HTR-8/SVneo (cell line): ENCODE data around the gene OPTN.
"Not testable (repeated sequence)": the region's sequence is repeated elsewhere in the genome, so short reads cannot be mapped to it uniquely, and the experiment has no call there.

Experiments used
- DNase-seq: peaks from one replicate; pipeline ENCODE4 v3.0.0; 2011; ENCODE audit warnings: low spot score, mixed read lengths; ENCODE audit not compliant: insufficient read length
- FAIRE-seq: peaks from 2 replicates; lab custom pipeline; 2011; peaks lifted over from hg19 to GRCh38; lab: Jason Lieb, UNC

OPTN gene

DNA sequence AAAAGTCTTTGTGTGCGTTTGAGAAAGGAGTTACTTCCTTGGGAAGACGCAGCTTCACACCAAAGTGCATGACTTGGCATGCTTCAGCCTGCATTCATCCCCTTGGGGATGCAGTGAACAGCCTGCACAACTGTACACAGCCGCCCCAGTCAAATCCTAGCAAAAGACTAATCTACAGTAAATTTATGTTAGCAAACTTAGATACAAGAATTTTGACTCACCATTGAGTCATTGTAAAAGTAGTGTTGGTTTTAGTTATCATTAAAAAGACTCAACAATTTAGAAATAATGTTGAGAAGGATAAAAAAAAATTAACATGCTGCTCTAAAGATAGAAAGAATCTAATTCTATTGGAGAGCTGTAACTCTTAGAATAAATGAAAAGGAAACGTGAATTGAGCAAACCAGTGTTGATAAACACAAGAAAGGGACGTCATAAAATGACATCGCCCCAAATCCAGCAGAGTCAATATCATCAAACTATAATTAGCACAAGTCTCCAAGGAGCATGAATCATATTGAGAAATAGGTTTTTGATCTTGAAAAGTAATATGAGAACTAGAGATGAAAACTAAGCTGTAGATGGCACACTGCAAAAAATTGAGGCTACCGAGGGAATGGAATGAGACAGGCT, 11.9 kb upstream of the OPTN start:
- no peak for FAIRE-seq
- DNase-seq = no peak

DNA sequence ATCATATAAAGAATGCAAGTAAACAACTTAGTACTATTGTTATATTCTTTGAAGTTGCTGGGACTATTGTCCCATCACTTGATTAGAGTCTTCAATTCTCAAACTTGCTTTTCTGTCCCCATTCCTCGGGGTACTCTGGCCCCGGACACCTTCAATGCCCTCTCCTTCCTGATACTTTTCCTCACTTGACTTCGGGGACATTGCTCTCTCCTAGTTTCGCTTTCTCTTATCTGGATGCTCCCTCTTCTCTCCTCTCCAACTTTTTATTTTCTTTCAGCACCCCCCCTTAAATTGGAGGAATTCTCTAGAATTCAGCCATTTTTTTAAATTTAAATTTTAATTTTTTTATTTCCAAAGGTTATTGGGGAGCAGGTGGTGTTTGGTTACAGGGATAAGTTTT, 10.6 kb upstream of the OPTN start:
- no peak for DNase-seq
- no peak for FAIRE-seq

DNA sequence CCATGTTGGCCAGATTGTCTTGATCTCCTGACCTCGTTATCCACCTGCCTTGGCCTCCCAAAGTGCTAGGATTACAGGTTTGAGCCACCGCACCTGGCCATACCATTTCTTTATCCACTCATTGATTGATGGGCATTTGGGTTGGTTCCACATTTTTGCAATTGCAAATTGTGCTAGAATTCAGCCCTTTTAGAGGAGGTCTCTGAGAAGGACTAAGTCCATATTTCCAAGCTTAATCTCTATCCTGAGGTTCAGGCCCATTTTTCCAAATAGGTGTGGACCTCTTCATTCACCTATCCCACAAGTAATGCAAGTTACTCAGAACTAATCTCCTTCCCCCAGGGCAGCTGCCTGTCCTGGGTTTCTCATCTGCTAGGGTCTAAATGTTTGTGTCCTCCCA, 9.7 kb upstream of the OPTN start:
- no peak for DNase-seq
- FAIRE-seq = no peak

DNA sequence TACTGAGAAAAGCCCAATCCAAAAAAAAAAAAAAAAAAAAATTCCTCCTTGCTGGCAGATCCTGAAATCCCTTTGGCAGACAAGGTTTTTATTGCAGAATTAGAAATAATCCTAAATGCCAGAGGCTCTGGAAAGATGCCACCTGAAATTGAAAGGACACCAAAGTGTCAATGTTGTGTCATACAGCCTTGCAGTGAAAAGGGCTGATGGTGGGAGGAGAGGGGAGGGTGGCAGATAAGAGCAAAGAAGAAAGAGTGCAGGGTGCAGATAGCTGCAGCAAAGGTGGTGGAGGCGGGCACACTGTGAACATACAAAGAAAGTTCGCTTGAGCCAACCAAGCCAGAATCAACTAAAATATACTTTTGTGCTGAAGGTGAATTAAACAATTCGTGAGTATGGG, 8.2 kb upstream of the OPTN start:
- no peak for DNase-seq
- FAIRE-seq = no peak

DNA sequence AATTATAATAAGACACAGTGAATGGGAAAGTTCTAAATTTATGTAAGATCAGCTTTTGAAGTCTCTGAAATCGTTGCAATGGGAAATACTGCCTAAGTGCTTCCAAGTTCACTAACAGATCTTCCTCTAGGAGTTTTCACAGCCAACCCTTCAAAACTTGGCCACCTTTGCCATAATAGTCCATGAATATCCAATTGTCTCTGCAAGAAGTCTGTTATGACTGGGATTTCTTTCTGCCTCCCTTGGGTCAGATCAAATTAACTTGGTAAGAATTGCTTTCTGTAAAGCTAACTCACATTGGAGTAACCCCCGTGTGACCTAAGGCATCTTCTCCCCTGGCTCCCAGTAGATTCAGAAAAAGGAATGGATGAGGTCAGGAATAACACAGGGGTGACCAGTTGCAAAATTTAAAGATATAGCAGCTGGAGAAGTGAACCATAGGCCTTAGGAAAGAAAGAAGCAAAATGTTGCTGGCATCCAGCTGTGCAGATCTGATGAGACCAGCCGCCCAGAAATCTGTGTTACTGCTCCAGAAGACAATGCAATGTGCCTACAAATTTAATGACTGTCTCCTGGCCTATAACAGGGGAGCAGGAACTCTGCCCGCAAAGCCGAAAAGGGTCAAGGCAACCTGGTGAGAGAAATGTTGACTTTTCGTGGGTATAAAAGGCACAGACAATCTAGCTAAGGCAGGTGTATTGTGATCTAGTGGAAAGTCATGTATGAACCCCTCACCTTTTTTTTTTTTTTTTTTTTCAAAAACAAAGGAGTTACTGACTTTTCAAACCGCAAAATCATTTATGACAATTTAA, 7.5 kb upstream of the OPTN start:
- DNase-seq = no peak
- FAIRE-seq = no peak

DNA sequence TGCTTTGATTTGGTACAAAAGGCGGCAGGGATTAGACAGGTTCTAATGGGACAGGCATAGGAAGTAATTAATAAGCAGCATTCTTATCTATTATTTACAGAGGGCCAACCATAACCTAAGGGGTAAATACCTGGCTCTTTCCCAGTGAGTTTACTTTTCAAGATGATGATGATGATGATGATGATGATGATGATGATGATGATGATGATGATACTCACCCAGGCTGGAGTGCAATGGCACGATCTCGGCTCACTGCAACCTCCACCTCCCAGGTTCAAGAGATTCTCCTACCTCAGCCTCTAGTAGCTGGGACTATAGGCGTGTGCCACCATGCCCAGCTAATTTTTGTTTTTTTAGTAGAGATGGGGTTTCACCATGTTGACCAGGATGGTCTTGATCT, 5.9 kb upstream of the OPTN start:
- DNase-seq, FAIRE-seq: not testable (repeated sequence)

DNA sequence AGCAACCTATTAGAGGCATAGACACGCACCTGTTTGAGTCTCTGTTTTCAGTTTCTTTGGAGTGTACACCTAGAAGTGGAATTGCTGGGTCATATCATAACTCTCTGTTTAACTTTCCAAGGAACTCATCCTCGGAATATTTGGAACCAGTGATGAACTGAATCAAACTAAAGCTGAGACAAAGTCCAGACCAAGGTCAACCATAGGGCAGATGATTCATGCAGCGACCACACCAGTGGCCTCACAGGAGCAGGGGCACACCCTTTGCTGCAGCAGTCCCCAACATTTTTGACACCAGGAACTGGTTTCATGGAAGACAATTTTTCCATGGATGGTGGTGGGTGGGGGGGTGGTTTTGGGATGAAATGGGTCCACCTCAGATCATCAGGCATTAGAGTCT, 4.9 kb upstream of the OPTN start:
- FAIRE-seq (no peak), DNase-seq (no peak)

DNA sequence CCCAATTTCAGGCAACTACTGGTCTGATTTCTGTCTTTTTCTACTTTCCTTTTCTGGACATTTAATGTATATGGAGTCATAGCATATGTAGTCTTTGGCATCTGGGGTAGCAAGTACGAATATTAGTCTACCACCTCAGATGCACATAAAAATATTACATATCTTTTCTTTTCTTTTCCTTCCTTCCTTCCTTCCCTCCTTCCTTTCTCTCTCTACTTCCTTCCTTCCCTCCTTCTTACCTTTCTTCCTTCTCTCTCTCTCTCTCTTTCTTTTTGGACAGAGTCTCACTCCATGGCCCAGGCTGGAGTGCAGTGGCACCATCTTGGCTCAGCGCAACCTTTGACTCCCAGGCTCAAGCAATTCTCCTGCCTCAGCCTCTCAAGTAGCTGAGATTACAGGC, 4.0 kb upstream of the OPTN start:
- DNase-seq = no peak
- no peak for FAIRE-seq

DNA sequence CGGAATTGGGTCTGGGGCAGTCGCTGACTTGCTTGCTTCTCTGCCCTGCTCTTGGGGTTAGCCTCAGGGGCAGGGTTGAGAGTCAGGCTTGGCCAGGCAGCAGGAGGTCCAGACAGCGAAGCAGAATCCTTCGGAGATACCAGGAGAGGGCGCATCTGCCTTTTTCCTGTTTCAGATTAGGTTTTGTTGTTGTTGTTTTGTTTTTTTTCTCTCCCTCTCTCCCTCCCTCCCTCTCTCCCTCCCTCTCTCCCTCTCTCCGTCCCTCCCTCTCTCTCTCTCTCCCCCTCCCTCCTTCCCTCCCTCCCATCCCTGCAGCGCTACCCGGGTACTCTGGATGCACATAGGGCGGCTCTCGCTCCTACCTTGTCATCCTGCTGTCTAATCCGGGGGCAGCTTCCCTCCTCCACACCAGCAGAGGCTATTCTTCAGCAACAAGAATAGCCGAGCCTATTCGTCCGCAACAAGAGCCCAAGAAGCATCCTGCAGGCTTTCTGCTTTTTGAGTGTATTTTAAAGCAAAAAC, 758 bp upstream of the OPTN start:
- FAIRE-seq = no peak
- DNase-seq = peak; percentile 64

DNA sequence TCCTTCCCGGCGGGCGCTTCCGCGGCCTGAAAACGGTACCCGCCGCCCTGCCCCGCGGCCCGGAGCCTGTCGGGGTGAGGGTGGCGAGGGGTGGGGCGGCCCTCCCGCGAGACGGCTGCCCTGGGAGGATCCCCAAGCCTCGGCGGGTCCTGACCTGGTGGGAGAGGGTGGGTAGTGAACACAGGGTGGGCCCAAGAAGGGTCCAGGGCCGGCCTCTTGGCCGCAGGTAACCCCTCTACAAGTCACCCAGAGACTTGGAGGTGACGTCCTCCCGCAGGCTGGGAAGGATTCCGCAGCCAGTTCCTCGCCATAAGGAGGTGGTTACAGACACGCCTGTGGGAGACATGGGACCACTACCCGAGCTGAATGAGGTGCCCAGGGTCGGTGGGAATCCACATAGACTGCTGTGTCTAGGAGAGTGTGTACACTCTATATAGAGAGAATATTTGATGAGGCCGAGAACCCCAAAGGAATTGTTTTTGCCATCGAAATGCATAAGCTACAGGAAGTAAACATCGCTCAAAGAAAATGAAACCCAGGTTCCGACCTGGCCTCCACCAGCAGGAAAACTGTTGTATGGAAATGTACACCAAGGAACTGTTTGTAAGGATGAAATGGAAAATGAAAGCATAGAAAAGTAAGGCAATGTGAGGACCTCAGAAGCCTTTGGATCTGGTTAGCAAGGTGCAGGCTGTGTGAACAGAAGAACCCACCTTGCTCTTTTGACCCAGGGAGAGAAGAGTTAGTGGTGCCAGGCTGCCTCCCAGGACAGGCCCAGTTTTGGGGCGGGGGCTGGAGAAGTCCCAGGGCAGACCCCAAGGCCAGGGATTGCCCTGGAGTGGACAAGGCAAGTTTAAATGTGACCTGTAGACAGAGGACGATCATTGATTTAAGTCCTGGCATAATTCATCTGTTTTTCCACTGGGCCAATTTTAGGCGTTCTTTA, 659 bp downstream of the OPTN start:
- FAIRE-seq = no peak
- peak; percentile 27 for DNase-seq

DNA sequence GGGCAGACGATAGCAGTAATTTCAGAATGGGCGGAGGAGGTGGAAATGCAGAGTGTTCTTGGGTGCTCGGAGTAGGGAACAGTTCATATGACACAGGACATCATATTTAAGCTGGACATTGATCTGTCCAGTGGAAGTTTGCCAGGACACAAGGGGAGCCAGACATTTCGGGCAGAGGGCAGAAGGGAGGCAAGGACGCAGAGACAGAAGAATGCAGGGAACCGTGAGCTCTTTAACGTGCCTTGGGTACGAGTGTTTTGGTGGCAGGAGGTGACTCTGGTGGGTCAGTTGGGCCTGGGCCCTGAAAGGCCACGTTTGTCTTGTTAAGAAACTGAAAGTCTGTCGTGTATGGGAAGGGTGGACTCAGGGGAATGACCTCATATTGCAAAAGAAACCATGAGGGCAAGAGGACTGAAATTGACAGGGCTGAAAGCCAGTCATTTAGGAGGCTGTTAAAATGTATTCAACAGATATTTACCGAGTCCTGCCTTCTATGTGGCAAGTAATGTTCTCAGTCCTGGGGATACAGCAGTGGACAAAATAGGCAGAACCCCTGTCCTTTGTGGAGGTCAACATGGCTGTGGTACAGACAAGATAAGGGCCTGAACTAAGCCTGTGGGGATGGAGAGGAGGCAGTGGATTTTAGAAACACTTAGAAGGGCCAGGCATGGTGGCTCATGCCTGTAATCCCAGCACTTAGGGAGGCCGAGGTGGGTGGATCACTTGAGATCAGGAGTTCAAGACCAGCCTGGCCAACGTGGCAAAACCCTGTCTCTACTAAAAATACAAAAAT, 2.2 kb downstream of the OPTN start:
- DNase-seq (no peak), FAIRE-seq (no peak)

DNA sequence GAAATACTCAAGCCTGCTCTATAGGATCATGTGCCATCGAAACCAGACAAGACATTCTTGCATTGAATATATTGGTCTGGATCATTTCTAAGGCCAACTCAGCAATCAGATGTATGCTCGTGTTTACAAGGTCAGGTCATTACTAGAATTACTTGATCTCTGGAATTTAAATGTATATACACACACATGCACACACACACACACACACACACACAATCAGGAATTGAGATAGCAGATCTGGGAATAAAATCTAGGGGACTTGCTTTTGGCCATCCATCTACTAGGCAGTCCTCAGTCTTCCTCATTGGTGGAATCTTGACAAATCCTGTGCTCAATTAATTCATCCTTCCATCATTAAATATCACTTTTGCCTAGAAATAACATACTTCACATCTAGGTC, 3.6 kb downstream of the OPTN start:
- DNase-seq = no peak
- FAIRE-seq = no peak

DNA sequence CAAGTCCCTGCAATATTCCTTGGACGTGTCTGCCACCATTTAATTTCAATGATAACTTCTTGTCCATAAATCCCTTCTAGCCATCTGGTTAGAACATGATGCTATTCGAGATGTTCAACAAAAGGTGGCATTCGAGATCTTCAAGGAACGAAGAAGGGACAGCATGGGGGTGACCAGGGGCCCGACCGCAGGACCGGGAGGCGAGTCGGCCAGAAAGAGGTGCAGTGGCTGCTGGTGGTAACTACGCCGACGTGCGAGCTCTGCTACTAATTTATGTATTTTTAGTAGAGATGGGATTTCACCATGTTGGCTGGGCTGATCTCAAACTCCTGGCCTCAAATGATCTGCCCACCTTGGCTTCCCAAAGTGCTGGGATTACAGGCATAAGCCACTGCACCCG, 4.7 kb downstream of the OPTN start:
- FAIRE-seq (no peak), DNase-seq (no peak)

DNA sequence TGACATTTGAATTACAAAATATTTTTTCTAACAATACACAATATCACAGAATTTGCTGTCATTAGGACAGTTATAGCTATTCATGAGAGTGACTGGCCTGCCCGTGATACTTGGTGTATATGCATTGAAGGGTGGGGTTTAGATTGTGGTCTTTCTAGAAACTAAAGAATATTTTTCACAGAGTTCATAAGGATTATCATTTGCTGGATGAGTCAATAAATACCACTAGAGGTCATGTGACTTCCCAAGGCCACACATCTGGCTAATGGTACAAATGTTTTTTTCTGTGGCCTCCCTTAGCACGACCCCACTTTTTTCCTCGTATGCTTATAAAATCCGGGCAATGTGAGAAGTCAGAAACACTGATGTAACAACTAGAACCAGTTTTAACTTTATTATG, 5.2 kb downstream of the OPTN start:
- no peak for FAIRE-seq
- no peak for DNase-seq

DNA sequence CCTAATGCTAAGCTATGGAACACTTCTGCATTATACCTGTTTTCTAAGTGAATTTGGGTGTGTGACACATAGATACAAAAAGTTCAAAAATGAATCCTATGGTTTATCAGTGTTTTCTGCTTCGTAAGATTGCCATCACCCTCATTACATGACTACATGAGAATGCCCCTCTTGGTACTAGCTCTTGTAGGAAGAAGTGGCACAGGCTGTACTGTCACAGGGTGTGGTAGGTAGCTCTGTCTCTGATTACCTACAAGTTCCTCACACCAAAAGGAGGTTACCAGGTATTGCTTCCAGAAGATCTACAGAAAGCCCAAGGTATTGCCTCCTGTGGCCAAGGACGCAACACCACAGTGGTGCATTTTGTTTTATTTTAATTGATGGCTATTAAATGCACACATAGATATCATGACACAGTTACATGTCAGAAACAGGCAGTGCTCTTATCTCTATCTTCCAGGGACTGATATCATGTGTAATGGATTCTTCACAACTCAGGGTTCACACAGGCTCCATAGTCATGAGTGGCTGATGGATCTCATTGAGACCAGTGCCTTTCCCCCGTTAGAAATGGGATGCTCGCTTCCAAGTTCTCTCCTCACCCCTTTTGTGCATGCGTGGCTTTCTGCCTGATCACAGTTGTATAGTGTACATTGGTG, 6.6 kb downstream of the OPTN start:
- no peak for FAIRE-seq

DNA sequence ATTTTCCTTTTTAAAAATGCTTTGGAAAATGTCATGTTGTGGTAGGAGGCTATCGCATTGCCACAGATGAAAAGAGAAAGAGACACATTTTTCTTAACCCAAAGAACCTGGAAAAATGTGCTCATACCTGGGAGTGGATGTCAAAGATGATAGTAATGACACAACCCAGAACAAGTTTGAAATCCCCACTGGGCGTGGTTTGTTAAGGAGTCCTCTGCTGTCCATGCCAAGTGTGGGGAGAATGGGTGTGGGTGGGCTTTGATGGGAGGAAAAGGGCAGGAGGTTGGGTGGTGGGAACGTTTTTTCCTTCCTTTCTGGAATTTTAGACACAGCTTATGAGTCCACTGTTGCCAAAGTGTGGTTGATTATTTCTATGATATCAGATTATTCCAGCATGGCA, 10.9 kb downstream of the OPTN start:
- DNase-seq (no peak), FAIRE-seq (no peak)

More for the DNA sequence above, 6.6 kb downstream of the OPTN start:
- no peak for DNase-seq

DNA sequence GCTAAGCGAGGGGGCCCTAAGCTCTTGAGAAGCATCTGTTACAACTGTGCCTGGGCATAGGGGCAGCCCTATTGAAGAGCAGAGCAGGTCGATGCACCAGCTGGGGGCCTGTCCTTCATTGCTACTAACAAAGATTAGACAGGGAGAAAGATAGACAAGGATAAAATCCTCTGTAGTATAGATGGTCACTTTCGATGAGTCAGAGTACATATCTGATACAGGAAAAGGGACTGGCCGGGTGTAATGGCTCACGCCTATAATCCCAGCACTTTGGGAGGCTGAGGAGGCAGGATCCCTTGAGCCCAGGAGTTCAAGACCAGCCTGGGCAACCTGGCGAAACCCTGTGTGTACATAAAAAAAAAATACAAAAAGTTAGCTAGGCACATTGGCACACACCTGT, 13.6 kb downstream of the OPTN start:
- no peak for DNase-seq
- no peak for FAIRE-seq

DNA sequence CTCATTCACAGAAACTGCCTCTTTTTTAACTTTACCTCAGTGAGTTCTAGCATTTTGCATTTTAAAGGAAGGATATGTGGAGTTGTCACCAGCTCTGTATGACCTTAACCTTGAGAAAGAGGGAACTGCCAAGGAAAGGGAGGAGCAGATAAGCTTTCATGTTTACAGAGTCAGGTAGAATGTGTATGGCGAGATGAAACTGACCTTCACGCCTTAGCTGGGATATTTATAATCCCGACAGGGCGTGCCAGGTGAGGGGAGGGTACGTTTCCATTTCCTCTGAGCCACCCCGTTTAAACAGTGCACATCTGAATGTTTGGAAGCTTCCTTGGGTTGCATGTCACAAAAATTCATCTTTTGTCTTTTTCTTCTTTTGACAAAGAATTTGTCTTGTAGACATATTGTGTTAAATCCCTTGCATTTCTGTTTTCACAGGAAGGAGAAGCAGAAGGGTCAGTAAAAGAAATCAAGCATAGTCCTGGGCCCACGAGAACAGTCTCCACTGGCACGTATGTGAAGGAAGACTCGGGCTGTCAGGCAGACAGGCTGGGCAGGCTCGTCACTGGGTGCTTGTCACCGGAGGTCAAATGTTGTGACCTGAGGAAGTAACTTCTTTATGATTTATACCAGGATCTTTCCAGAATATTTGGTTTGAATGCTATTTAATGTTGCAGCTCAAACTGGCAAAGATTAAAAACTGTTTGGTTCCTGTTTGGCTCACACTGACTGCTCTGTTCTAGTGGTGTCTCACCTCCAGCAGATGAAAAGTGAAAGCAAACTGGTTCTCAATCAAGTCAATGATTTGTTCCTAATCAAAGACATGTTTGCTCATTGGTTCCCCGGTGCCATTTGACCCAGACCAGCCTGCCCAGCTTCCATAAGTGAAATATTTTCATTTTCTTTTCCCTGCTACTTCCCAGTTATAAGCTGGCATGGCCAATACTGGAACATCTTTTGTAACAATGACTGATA, 16.2 kb downstream of the OPTN start:
- no peak for FAIRE-seq
- no peak for DNase-seq
